GM19239 (cell line): ENCODE results near the gene ANTXR1.
"Not testable (repeated sequence)": the region's sequence is repeated elsewhere in the genome, so short reads cannot be mapped to it uniquely, and the experiment has no call there.

Source experiments
- DNase-seq: peaks from one replicate; pipeline ENCODE4 v3.0.0; 2011; ENCODE audit warnings: low spot score; ENCODE audit not compliant: insufficient read length
- FAIRE-seq: peaks from 2 replicates; lab custom pipeline; 2011; peaks lifted over from hg19 to GRCh38; lab: Jason Lieb, UNC

The ANTXR1 gene

GRCh38 chr2:69244882-69245281 lies 231.9 kb downstream of the ANTXR1 start:
- DNase-seq (no peak), FAIRE-seq (no peak)

- FAIRE-seq = no peak
- no peak for DNase-seq
Measured at GRCh38 chr2:69247583-69247982, 234.6 kb downstream of the ANTXR1 start.

- no peak for DNase-seq
- no peak for FAIRE-seq
Measured at GRCh38 chr2:69248232-69248631, 235.3 kb downstream of the ANTXR1 start.

- DNase-seq (no peak), FAIRE-seq (no peak)
Measured at GRCh38 chr2:69250981-69251380, 238.0 kb downstream of the ANTXR1 start.

- FAIRE-seq (no peak), DNase-seq (no peak)
Measured at GRCh38 chr2:69251943-69252342, 239.0 kb downstream of the ANTXR1 start.

- FAIRE-seq (no peak), DNase-seq (no peak)
Measured at GRCh38 chr2:69253112-69253511, 240.1 kb downstream of the ANTXR1 start.

- DNase-seq (no peak), FAIRE-seq (no peak)
Measured at GRCh38 chr2:69253611-69254301, 240.8 kb downstream of the ANTXR1 start.

GRCh38 chr2:69255760-69256159 lies 242.8 kb downstream of the ANTXR1 start:
- DNase-seq (no peak), FAIRE-seq (no peak)

- DNase-seq, FAIRE-seq: not testable (repeated sequence)
Measured at GRCh38 chr2:69259994-69260591, 247.1 kb downstream of the ANTXR1 start.

GRCh38 chr2:69260666-69261065 lies 247.7 kb downstream of the ANTXR1 start:
- no peak for DNase-seq
- FAIRE-seq = no peak

GRCh38 chr2:69269330-69269729 lies 256.4 kb downstream of the ANTXR1 start:
- DNase-seq (no peak), FAIRE-seq (no peak)

GRCh38 chr2:69271831-69272257 lies 258.9 kb downstream of the ANTXR1 start:
- FAIRE-seq = no peak
- no peak for DNase-seq

GRCh38 chr2:69272803-69273471 lies 260.0 kb downstream of the ANTXR1 start:
- DNase-seq (no peak), FAIRE-seq (no peak)

GRCh38 chr2:69275490-69275889 lies 262.5 kb downstream of the ANTXR1 start:
- DNase-seq (no peak), FAIRE-seq (no peak)

- DNase-seq (no peak), FAIRE-seq (no peak)
Measured at GRCh38 chr2:69278366-69278765, 265.4 kb downstream of the ANTXR1 start.

- FAIRE-seq (no peak), DNase-seq (no peak)
Measured at GRCh38 chr2:69279211-69279610, 266.2 kb downstream of the ANTXR1 start.

GRCh38 chr2:69279931-69280681 lies 267.1 kb downstream of the ANTXR1 start:
- no peak for DNase-seq
- FAIRE-seq = no peak

GRCh38 chr2:69280796-69281412 lies 267.9 kb downstream of the ANTXR1 start:
- DNase-seq (no peak), FAIRE-seq (no peak)

- FAIRE-seq (no peak), DNase-seq (no peak)
Measured at GRCh38 chr2:69285379-69285894, 272.5 kb downstream of the ANTXR1 start.

- no peak for FAIRE-seq
- DNase-seq = no peak
Measured at GRCh38 chr2:69287544-69287943, 274.6 kb downstream of the ANTXR1 start.
